HG03378 (cell line): ENCODE measurements around the gene YY1.
A peak's percentile ranks its signal among the peaks of the same experiment; 100 is the strongest.

ENCODE experiments used
- ATAC-seq: cut with Tn5 transposase; IDR thresholded peaks from one replicate; pipeline ENCODE4 v1.9.1; 2021; ENCODE audit warnings: mild to moderate bottlenecking, moderate library complexity; ENCODE audit not compliant: unreplicated experiment

The YY1 gene

DNA sequence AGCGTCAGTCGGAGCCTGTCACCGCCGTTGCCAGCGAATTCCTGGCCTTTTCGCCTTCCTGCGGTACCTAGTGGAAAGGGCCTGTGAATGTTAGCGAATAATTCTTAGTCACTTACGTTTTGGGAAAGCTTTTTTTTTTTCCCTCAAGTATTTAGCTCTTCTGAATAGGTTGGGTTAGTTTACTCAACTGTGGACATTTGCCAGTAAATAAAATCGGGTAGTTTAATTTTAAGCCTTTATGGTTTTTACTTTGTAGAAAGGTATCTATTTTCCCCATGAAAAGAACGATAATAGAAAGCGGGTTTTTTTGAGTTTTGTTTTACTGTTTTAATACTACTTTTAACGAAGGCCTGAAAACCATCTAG is 1.7 kb downstream of the YY1 start:
- no peak for ATAC-seq

DNA sequence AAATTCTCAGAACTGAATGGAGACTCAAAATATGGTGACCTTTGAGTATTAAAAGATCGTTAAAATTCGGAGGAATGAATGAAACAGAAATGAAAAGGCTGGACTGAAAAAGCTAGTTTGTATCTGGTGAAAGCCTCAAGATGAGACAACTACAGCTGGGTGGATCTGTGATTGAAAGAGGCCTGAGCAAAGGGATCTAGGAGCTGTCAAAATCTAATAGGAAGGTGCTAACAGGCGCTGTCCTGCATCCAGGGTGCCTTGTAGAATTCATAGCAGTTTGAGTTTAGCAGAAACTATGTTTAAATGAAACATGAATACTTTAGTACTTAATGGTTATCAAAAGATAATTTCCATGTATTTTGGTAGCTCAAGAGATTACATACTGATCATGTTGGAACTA is 2.3 kb downstream of the YY1 start:
- ATAC-seq: no peak

DNA sequence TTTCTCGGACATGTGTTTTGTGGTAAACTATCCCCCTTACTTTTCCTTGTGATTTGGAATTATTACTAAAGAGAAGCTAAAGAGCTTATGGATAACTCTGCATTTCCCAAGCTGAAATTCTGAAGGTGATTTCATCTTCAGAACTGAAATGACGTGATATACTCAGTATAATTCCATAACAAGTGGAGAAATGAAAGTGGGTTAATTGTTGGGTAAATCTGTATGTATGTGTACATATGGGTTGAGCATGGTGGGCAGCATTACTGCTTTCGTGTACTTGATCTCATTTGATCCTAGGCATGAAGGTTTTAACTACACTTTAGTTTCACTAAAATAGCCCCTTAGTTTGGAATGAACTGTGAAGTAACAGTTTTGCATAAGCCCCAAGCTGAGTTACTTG is 4.1 kb downstream of the YY1 start:
- ATAC-seq: no peak

DNA sequence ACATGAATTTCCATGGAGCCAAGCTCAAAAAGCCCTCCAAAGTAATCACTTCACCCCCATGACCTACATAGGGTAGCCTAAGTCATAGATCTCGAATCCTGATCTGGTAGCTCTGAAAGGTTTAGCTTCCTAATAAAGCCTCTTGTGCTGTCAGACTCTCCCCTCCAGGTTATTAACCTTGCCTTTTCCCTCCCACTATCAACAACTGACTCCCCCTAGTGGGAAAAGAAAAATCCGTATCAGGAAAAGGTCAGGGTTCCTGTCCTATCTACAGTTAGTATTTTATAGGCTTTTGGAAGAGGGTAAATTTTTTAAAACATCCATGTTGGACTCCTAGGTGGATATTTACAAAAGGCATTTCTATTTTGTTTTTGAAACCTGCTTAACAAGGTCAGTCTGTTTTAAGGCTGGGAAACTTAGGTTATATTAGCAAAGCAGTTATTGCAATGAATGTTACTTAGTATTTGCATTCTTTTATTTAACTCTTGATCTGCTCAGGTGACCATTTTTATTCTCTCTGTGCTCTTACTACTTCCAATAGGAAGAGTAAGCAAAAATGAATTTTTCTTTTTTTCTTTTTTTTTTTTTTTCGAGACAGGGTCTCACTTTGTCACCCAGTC is 8.0 kb downstream of the YY1 start:
- ATAC-seq: no peak

DNA sequence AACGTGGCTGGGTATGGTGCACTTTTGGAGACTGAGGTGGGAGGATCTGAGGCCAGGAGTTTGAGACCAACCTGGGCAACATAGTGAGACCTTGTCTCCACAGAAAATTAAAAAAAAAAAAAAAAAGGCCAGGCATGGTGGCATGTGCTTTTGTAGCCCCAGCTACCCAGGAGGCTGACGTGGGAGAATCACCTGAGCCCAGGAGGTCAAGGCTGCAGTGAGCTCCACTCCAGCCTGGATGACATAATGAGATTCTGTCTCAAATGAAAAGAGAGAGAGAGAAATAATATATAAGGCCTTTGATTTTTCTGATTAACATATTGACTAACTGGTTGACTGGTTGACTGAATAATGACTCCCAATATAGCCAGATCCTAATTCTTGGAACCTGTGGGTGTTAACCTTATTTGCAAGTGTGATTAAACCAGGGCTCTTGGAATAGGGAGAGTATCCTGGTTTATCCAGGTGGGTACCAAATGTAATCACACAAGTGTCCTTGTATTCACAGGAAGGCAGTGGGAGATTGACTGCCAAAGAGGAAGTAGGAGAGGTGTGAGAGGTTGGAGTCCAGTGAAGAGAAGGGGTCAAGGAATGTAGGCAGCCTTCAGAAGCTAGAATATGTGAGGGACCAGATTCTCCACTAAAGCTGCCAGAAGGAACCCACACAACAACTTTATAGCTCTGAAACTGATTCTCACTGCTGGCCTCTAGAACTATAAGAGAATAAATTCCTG is 12.0 kb downstream of the YY1 start:
- no peak for ATAC-seq

DNA sequence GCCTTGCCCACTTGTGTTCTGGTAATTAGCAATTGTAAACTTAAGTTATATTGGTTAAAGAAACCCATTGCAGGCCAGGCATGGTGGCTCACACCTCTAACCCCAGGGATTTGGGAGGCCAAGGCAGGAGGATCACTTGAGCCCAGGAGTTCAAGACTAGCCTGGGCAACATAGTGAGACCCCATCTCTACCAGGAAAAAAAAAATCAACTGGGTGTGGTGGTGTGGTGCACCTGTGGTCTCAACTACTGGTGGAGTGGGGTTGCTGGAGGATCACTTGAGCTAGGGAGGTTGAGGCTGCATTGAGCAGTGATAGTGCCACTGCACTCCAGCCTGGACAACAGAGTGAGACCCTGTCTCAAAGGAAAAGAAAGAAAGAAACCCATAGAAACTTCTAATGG is 13.7 kb downstream of the YY1 start:
- ATAC-seq: no peak

DNA sequence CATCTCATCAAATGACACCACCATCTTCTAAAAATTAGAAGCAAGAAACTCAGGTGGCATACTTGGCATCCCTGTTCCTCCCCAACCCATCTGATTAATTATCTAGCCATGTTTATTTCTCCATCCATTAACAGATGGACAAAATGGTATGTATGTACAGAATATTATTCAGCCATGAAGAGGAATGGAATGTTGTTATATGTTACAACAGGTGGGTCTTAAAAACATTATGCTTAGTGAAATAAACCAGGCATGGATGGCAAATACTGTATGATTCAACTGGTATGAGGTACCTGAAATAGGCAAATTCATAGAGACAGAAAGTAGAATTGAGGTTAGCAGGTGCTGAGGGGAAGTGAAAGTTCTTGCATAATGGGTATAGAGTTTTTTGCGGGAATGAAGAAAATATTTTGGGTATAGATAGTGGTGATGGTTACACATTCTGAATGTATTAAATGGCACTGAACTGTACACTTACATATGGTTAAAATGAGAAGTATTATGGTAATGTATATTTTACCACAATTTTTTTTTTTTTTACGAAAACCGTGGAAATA is 17.5 kb downstream of the YY1 start:
- ATAC-seq: peak; percentile 70

DNA sequence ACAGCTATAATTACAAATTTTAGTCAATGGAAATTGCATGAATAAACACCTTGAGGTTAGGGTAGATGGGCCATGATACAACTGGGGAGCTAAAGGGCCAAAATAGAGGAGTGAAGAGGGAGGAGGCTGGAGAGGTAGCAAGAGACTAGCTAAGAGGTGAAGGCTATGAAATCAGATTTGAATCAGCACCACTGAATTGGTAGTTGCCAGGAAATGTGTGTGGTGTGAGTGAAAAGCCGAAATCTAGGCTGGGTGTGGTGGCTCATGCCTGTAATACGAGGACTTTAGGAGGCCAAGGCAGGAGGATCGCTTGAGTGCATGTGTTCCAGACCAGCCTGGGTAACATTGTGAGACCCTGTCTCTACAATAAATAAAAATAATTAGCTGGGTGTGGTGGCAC is 22.7 kb downstream of the YY1 start:
- ATAC-seq: no peak

DNA sequence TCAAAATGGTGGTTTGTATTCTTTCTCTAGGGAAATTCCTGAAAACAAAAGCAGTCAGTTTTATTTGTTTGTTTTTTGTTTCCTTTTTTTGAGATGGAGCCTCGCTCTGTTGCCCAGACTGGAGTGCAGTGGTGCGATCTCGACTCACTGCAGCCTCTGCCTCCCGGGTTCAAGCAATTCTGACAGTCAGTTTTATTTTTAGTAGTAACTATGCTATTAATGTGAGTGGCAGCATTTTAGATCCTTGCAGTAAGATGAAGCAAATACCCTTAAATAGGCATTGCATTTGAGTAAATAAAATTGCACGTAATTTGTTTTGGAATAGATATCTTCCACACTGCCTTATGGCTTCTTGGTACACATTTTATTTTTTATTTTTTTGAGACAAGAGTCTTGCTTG is 23.6 kb downstream of the YY1 start:
- ATAC-seq: no peak

DNA sequence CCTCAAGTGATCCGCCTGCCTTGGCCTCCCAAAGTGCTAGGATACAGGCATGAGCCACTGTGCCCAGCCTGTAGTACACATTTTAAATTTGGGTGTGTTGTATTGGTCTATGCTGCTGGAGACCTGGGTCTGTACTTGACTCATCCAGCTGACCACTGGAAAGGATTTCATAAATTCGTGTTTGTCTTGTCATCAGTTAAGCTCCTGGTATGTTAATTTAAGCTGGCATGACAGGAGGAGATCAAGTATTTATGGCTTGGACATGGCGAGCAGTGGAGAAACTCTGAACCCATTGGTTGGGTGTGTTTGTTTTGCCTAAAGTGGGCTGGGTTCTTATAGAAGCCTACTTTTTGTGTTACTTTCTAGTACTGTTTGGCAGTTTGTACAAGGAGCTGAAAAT is 24.2 kb downstream of the YY1 start:
- ATAC-seq: no peak

DNA sequence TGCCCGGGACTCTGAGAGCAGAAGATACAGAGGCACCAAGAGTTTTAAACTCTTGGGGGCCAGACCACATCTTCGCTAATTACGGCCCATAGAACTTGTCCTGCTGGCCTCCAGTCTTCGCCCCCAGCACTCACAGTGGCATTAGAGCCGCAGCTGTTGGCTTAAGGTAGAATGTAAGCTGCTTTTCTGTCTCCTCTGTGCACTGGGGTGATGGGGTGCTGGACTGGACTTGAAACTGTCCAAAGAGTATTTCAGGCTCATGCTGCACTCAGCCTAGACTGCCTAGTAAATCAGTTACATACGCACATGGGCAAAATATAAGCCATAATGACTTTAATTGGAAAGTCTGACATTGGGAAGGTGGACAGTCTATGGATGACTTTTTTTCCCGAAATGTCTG is 29.0 kb downstream of the YY1 start:
- no peak for ATAC-seq

DNA sequence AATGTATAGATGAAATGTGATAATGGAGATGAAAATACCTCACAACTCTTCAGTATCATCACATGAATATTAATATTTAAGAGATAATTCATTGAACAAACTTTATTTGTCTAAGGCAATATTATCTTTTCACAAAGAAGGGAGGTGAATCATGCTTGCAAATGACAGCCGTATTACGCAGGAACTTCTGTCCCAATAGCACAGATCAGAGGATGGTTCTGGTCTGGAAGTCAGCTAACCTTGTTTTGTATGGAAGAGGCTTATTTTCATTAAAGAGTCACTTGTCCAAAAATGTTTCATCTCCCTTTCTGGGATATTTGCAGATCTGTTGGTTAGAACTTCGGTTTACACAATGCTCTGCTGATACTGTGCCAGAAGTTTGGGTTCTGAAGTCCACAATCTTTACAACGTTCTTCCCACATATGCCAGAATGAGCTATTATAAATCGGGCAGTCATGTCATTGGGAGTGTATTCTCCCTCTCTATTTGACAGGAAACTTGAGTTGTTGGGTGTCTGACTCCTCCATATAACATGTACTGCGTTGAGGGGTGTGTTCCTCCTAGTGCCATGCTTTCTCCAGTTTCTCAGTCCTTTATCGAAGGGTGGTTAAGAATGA is 29.8 kb downstream of the YY1 start:
- ATAC-seq: no peak

DNA sequence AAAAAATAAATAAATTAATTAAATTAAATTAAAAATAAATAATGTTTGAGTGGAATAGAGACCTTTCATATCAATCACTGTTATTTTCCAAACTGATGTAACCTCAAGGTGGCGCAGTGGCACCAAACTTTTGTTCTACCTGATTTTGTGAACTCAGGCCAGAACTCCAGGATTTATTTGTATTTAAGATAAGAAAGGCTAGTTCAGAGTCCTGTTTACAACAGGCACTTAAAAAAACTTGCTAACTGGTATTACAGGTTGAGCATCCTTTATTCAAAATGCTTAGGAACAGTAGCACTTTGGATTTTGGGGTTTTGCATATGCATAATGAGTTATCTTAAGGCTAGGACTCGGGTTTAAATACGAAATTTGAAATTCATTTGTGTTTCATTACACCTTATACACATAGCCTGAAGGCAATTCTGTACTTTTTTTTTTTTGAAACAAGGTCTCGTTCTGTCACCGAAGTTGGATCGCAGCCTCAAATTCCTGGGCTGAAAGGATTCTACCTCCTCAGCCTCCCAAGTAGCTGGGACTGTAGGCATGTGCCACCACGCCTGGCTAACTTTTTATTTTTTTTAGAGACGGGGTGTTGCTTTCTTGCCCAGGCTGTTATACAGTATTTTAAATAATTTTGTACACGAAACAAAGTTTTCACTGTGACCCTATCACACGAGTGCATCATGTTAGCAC is 32.4 kb downstream of the YY1 start:
- no peak for ATAC-seq

DNA sequence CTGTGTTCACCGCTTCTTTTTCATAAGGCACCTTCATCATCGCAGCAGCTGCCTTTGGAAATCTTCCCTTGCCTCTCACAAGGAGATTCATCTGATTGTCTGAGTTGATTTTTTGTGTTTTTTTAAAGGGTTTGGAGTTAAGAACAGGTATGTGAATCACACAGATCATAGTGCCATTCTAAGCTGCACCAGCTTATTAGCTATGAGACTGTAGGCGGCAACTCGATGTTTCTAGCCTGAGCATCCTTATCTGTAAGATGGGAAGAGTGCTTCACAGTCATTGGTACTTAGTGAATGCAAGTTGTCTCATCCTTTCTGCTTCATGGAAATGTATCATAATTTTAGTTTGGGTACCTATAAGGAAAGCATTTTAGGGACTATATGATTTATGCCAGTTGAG is 35.3 kb downstream of the YY1 start:
- ATAC-seq: no peak

DNA sequence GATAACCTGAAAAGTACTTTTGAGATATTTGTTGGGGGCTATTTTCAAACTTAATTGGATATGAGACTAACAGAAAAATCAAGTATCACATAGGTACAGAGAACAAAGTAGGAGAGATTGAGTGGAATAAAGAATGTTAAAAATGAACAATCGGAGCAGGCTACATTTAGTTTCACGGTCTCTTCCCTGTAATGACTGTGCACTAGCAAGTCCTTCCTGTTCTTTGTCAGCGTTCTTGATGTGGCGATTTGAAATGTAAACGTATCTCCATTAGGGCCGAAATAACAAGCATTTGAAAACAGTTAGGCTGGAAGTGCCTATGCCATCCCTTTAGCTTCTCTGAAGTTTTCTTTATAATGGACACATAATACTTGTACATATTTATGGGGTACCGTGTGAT is 36.3 kb downstream of the YY1 start:
- ATAC-seq: no peak

DNA sequence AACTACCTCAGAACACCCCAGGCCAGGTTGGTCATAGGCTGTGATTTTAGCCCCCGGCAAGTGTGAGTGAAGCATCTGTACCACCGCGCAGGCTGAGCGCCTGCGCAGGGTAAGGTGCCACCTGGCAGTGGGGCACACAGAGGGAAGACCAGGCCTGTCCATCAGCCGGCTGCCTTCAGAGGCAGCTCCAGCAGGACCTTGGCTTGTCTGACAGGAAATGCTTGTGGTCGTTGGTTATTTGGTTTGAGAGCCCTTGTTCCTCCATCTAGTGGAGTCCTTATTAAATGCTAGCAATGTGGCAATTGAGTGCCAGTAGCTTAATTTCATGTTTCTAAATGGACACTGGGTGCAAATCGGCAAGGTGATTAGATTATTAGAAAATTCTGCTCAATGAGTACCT is 39.8 kb downstream of the YY1 start:
- ATAC-seq: peak; percentile 52

DNA sequence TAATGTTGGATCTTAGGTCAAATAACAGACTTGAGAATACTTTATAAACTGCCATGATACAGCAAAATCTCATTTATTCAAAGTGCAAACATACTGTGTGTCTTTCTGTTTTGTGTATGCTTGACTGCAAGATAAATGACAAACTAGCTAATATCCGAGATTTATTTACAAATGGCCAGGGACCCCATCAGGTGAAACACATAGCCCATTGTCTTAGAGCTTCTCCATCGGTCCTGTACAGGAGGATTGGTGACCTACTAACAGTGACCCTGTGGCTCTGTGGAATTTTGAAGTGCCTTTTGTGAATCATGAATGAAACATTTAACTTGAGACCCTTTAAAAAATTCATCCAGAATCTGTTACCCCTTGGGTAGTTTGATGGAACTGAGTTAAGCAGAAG is 40.2 kb downstream of the YY1 start:
- no peak for ATAC-seq

DNA sequence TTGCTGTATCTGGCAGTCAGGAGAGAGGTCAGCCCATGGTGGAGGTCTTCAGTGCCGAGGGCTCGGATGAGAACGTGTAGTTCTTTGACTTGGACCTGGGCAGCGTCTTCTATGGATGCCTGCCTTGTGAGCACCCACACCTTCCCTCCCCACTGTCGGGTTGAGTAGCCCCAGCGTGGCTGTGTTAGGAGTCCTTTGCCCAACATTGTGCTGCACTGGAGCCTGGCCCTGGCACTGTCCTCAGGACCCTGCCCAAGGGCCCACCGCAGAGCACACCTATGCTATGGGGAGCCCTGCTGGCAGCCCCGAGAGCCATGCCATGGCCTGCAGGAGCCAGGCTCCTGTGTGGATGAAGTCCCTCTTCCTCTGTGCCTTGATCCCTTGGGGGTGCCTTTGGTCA is 40.6 kb downstream of the YY1 start:
- no peak for ATAC-seq

DNA sequence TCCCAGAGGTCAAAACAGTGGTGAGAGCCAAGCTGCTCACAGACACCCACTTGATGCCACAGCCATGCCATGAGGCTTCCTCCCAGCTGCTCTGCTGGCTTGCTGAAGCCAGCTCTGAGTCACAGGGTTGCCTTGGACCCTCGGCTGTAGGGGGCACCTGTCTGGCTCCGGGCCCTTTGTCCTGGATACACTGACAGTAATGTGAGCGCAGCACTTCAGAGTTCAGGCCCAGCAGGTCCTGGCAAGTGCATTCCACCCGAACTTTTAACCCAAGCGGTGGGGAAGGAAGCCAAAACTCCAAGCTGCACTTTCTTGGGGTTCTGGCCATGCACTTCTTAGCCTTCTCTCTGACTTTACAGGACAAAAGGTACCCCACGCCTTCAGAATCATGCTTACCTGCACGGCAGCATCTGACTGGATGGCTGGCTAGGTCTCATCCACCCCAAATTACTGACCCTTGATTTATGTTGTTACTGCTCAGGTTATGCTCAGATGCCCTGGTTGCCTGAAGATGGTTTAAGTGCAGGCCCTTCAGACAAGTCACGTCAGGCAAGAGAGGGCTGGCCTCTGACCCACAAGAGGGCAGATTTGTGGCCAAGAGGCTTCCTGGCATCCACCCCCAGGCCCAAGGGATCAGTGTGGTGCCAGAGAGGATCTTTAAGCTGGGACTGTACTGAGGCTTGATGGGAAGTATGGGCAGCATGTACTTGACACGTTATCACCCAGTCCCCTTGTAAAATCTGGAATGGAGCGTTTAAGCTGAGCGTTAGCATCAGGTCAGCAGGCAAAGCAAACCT is 42.5 kb downstream of the YY1 start:
- no peak for ATAC-seq

DNA sequence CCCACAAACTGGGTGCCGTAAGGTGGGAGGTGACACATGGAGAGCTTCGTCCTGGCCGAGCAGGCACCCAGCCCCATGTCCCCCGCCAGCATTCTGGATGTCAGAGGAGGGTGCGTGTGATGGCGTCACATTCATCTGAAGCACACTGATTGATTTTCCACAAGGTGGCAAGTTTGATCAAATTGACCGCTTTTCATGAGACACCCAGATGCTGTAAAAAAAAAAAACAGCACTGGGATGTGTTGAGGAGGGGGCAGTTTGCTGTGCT is 43.1 kb downstream of the YY1 start:
- no peak for ATAC-seq

DNA sequence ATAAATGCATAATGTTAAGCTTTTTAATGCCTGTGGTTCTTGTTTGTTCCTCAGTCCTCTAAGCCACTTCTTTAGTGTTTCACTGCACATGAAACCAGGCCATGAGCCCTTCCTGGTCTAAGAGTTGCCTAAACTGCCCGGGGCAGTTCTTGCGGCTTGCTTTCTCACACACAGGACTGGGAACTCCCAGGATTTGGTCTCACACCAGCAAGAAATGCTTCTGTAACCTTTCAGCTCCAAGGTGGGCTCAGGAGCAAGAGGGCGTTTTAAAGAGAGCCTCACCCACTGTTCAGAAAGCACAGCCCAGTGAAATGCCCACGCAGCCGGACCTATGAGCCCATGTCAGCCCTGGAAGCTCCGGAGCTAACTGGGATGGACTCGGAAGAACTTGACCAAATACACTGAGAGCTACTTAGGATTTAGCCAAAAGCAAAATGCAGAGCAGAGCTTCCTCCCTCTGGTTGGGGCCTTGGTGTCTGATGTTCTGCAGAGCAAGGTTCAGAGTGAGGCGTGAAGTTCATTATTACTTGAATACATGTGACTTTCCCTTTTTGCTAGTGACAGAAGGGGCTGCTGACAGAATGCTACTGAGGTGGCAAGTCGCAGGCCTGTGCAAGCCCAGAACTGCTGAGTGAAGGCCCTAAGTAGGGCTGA is 43.9 kb downstream of the YY1 start:
- ATAC-seq: no peak
